ENCODE measurements around the gene SESN1.

Gene SESN1

DNA sequence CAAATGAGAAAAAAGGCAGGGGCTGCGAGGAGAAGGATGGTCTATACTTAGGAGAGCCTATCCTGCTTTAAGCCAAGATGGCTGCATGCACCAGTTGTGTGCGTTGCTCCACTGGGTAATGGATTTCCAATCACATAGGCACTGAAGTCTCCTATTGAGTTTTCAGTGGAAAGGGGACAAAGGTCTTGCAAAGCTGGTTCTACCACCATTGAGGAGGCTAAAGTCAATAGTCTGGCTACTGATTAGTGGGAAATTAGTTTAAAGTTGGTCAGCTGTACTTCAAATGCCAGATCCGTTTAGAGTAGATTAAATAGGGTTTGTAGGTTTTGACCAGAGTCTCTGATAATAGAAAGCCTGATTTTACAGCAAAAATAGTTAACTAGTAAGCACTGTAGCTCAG is 104.9 kb downstream of the SESN1 start:
- no peaks in the 10 kb centered on the region for H4K20me1 ChIP-seq (ENCODE audit: insufficient read depth, low read length)
- H3K9me3 ChIP-seq (replicated peaks; ENCODE audit: insufficient read depth, low read length), result no peaks in the 10 kb centered on the region
- H2AFZ ChIP-seq (ENCODE audit: low read length), result no peak overlapping the region
- no peaks in the 10 kb centered on the region for H3K4me1 ChIP-seq (ENCODE audit: low read length)
- no peak overlapping the region for H3K4me3 ChIP-seq (ENCODE audit: low read length)
- no peak overlapping the region for H3K27ac ChIP-seq (ENCODE audit: low read length)
- no peaks in the 10 kb centered on the region for H3K79me2 ChIP-seq (ENCODE audit: low read length)
- TF ChIP-seq EZH2phosphoT487 (IDR thresholded peaks at IDR 0.05; ENCODE audit: low read length), result no peak
- TF ChIP-seq, protein P1, sequence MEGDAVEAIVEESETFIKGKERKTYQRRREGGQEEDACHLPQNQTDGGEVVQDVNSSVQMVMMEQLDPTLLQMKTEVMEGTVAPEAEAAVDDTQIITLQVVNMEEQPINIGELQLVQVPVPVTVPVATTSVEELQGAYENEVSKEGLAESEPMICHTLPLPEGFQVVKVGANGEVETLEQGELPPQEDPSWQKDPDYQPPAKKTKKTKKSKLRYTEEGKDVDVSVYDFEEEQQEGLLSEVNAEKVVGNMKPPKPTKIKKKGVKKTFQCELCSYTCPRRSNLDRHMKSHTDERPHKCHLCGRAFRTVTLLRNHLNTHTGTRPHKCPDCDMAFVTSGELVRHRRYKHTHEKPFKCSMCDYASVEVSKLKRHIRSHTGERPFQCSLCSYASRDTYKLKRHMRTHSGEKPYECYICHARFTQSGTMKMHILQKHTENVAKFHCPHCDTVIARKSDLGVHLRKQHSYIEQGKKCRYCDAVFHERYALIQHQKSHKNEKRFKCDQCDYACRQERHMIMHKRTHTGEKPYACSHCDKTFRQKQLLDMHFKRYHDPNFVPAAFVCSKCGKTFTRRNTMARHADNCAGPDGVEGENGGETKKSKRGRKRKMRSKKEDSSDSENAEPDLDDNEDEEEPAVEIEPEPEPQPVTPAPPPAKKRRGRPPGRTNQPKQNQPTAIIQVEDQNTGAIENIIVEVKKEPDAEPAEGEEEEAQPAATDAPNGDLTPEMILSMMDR (IDR thresholded peaks at IDR 0.05; ENCODE audit: low read length), result no peak
- no peak for TF ChIP-seq EZH2 (optimal IDR thresholded peaks at IDR 0.05; ENCODE audit: low read depth, low read length)
- H3F3A ChIP-seq (ENCODE audit: insufficient read depth, low read length), result no peaks in the 10 kb centered on the region
- no peak overlapping the region for H3K9ac ChIP-seq (ENCODE audit: low read length)
- H3K36me3 ChIP-seq (replicated peaks; ENCODE audit: insufficient read depth, low read length), result peaks cover 6% of the 10 kb centered on the region
- H3K9me2 ChIP-seq (replicated peaks; ENCODE audit: insufficient read depth, low read length), result no peaks in the 10 kb centered on the region
- no peaks in the 10 kb centered on the region for H3K27me3 ChIP-seq (replicated peaks; ENCODE audit: insufficient read depth, low read length)
- DNase-seq, result no peak
- H3K4me2 ChIP-seq (ENCODE audit: low read depth, low read length), result no peak overlapping the region

DNA sequence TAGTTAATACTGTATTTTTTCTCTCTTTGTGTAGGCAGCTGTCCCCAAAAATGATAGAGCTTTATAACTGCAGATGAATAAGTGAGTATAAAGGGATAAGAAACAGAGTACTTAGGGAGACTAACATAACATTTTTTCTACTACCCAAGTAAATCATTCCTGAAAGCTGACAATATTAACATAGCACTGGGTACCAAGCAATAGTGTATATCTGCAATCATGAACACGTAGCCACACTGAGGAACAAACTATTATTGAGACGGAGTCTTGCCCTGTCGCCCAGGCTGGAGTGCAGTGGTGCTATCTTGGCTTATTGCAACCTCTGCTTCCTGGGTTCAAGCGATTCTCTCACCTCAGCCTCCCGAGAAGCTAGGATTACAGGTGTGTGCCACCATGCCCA is 105.9 kb downstream of the SESN1 start:
- Histone ChIP-seq H3K79me2 (ENCODE audit: low read length) (no peaks in the 10 kb centered on the region), H3F3A (ENCODE audit: insufficient read depth, low read length) (no peaks in the 10 kb centered on the region), H3K27ac (ENCODE audit: low read length) (no peak overlapping the region), H3K4me1 (ENCODE audit: low read length) (no peaks in the 10 kb centered on the region), H4K20me1 (ENCODE audit: insufficient read depth, low read length) (no peaks in the 10 kb centered on the region), H3K9ac (ENCODE audit: low read length) (no peak overlapping the region), H2AFZ (ENCODE audit: low read length) (no peak overlapping the region), H3K36me3 (replicated peaks; ENCODE audit: insufficient read depth, low read length) (peaks cover 6% of the 10 kb centered on the region), H3K9me2 (replicated peaks; ENCODE audit: insufficient read depth, low read length) (no peaks in the 10 kb centered on the region), H3K4me2 (ENCODE audit: low read depth, low read length) (no peak overlapping the region), H3K4me3 (ENCODE audit: low read length) (no peak overlapping the region), H3K27me3 (replicated peaks; ENCODE audit: insufficient read depth, low read length) (no peaks in the 10 kb centered on the region), H3K9me3 (replicated peaks; ENCODE audit: insufficient read depth, low read length) (no peaks in the 10 kb centered on the region)
- TF ChIP-seq EZH2 (optimal IDR thresholded peaks at IDR 0.05; ENCODE audit: low read depth, low read length) (no peak), EZH2phosphoT487 (IDR thresholded peaks at IDR 0.05; ENCODE audit: low read length) (no peak)
- TF ChIP-seq, protein P1 (IDR thresholded peaks at IDR 0.05; ENCODE audit: low read length), result no peak
- no peak for DNase-seq

DNA sequence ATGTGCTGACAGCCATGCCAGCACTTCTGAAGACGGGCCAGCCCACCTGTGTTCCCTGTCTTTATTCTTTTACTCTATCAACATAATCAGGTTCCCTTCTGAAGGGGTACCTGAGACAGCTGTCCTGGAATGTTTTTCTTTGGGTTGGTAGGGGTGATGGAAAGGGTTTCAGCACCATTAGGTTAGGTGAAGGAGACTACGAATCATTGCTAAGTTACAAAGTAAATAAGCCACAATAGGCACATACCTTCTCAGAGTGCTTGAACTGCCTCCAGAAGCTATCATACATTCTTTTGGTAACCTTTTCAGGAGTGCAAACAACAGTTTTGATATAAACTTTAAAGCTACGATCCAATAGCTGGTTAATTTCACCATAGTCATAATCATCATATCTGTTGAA is 106.3 kb downstream of the SESN1 start:
- Histone ChIP-seq H3K9ac (ENCODE audit: low read length) (no peak overlapping the region), H3K36me3 (replicated peaks; ENCODE audit: insufficient read depth, low read length) (peaks cover 6% of the 10 kb centered on the region), H4K20me1 (ENCODE audit: insufficient read depth, low read length) (no peaks in the 10 kb centered on the region), H3F3A (ENCODE audit: insufficient read depth, low read length) (no peaks in the 10 kb centered on the region), H3K27me3 (replicated peaks; ENCODE audit: insufficient read depth, low read length) (no peaks in the 10 kb centered on the region), H2AFZ (ENCODE audit: low read length) (no peak overlapping the region), H3K4me3 (ENCODE audit: low read length) (no peak overlapping the region), H3K9me2 (replicated peaks; ENCODE audit: insufficient read depth, low read length) (no peaks in the 10 kb centered on the region), H3K27ac (ENCODE audit: low read length) (no peak overlapping the region), H3K79me2 (ENCODE audit: low read length) (no peaks in the 10 kb centered on the region), H3K9me3 (replicated peaks; ENCODE audit: insufficient read depth, low read length) (no peaks in the 10 kb centered on the region), H3K4me2 (ENCODE audit: low read depth, low read length) (no peak overlapping the region), H3K4me1 (ENCODE audit: low read length) (no peaks in the 10 kb centered on the region)
- DNase-seq, result no peak
- TF ChIP-seq EZH2phosphoT487 (IDR thresholded peaks at IDR 0.05; ENCODE audit: low read length), result no peak
- TF ChIP-seq, protein P1 (IDR thresholded peaks at IDR 0.05; ENCODE audit: low read length), result no peak
- no peak for TF ChIP-seq EZH2 (optimal IDR thresholded peaks at IDR 0.05; ENCODE audit: low read depth, low read length)
